HFFc6 (cell line): ENCODE measurements around the gene RSAD2. TPM values are rescaled to one million over a fixed set of nuclear protein-coding genes. Genes with fewer than 3 reads are reported as not detected.

ENCODE experiments used
- DNase-seq: peaks from one replicate; pipeline ENCODE4 v3.0.0-alpha.2; 2018
- H3K27ac Mint-ChIP-seq: 2 replicates; pipeline ENCODE4 v1.8.0; 2020; ENCODE audit warnings: mild to moderate bottlenecking, mixed read lengths
- H3K27me3 Mint-ChIP-seq: 2 replicates; pipeline ENCODE4 v1.8.0; 2021; ENCODE audit warnings: mild to moderate bottlenecking, moderate library complexity, mixed read lengths; ENCODE audit not compliant: insufficient read depth
- H3K36me3 Mint-ChIP-seq: 2 replicates; pipeline ENCODE4 v1.8.0; 2021; ENCODE audit warnings: low read depth, mixed read lengths
- H3K4me1 Mint-ChIP-seq: 2 replicates; pipeline ENCODE4 v1.8.0; 2020; ENCODE audit warnings: low read depth, mixed read lengths
- H3K4me3 Mint-ChIP-seq: 2 replicates; pipeline ENCODE4 v1.8.0; 2020; ENCODE audit warnings: mild to moderate bottlenecking, moderate library complexity, mixed read lengths
- H3K9me3 Mint-ChIP-seq: 2 replicates; pipeline ENCODE4 v1.8.0; 2020; ENCODE audit warnings: mild to moderate bottlenecking, mixed read lengths
- total RNA-seq, 6 experiments: library from RNA; stranded (reverse); fragmentation: NEBNext Ultra II Directional; extraction: Animal tissue kit (Norgen Biotek cat#: 25700); gene quantifications; 2 replicates in 1 of 6; 3 replicates in 5 of 6; pipeline ENCODE4 v1.2.3, GENCODE V29; 2021
- TF ChIP-seq, protein P1 (sequence below): fragments of 200-600 bp; sonication (generic); IDR thresholded peaks from 2 replicates; pipeline ENCODE4 v1.5.0; 2021; ENCODE audit warnings: antibody characterized with exemption, mild to moderate bottlenecking

RSAD2 gene
- total RNA-seq, 6 experiments from 2014 or later, result not detected

DNA sequence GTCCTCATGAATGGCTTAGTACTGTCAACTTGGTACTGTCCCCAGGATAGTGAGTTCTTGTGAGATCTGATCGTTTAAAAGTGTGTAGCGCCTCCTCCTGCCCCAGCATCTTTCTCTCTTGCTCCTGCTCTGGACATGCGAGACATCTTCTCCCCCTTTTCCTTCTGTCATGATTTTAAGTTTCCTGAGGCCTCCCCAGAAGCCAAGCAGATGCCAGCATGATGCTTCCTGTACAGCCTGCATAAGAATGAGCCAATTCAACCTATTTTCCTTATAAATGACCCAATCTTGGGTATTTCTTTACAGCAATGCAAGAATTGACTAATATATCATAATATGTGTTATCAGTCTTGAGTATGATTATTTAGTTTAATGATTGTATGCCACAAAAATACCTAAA lies 3.5 kb upstream of the RSAD2 start:
- Mint-ChIP-seq H3K27me3 (no peaks in the 10 kb centered on the region), H3K4me3 (no peak overlapping the region), H3K9me3 (peaks cover 8% of the 10 kb centered on the region), H3K27ac (no peak overlapping the region), H3K4me1 (no peaks in the 10 kb centered on the region), H3K36me3 (no peaks in the 10 kb centered on the region)
- DNase-seq, result no peak
- TF ChIP-seq, protein P1, sequence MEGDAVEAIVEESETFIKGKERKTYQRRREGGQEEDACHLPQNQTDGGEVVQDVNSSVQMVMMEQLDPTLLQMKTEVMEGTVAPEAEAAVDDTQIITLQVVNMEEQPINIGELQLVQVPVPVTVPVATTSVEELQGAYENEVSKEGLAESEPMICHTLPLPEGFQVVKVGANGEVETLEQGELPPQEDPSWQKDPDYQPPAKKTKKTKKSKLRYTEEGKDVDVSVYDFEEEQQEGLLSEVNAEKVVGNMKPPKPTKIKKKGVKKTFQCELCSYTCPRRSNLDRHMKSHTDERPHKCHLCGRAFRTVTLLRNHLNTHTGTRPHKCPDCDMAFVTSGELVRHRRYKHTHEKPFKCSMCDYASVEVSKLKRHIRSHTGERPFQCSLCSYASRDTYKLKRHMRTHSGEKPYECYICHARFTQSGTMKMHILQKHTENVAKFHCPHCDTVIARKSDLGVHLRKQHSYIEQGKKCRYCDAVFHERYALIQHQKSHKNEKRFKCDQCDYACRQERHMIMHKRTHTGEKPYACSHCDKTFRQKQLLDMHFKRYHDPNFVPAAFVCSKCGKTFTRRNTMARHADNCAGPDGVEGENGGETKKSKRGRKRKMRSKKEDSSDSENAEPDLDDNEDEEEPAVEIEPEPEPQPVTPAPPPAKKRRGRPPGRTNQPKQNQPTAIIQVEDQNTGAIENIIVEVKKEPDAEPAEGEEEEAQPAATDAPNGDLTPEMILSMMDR, result no peak

DNA sequence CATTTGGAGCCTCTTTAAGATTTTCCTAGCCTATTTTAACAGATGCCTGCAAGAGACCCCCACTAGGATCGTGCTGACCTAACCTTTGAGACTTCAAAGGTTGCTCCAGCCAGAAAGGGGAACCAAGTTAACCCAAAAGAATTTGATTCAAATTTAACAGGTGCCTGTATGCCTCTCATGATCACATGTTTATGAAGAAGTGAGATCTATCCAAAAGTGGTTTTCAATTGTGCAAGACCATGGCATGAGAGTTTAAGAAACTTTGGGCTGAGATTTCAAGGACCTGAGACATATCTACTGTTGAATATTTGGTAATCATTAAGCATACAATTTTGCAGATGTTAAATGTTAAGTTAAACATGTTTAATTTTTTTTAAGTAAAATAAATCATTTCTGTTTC lies 1.3 kb upstream of the RSAD2 start:
- TF ChIP-seq, protein P1, result no peak
- Mint-ChIP-seq H3K27ac (no peak overlapping the region), H3K9me3 (peaks cover 12% of the 10 kb centered on the region), H3K4me3 (no peak overlapping the region), H3K4me1 (no peaks in the 10 kb centered on the region), H3K27me3 (no peaks in the 10 kb centered on the region), H3K36me3 (no peaks in the 10 kb centered on the region)
- DNase-seq, result no peak

DNA sequence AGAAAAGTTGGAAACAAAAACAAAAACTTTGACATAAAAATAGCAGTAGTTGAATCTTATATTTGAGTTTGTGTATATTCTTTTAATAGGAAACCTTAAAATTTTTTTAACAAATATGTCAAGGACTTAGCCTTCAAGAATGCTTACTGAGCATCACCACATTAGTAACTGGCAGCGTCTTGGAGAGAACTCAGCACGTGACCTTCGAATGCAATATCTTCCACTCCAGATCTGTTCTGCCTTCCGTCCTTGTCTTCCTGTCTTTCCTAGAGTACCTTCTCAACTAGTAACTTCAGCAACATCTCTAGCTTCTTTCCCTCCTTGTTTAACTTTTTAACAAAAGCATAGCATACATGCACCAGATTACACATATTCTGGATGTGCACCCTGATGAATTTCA lies 972 bp downstream of the RSAD2 start:
- Mint-ChIP-seq H3K4me3 (no peak overlapping the region), H3K9me3 (peaks cover 21% of the 10 kb centered on the region), H3K36me3 (no peaks in the 10 kb centered on the region), H3K27me3 (no peaks in the 10 kb centered on the region; the same call in 1 of the 2 replicates), H3K27ac (no peak overlapping the region), H3K4me1 (no peaks in the 10 kb centered on the region)
- TF ChIP-seq, protein P1, result no peak
- no peak for DNase-seq

DNA sequence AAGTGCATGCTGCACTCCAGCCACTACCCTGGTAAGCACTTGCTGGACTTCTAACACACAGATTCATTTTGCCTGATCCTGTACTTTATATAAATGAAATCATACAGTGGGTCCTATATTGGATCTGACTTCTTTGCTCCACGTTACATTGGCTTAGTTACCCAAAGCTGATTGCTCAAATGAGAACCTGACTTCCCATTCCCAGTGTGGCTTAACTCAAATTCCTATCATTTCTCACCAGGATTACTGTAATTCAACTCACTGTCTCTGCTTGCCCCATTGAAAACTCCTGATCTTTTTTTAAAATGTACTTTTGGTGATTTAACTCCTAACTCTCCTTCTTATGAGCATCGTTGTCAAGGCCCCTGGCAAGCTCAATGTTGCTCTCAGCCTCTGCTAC lies 1.4 kb downstream of the RSAD2 start:
- no peak overlapping the region for H3K27ac Mint-ChIP-seq
- TF ChIP-seq, protein P1, result no peak
- H3K4me3 Mint-ChIP-seq, result no peak overlapping the region
- H3K9me3 Mint-ChIP-seq, result peaks cover 23% of the 10 kb centered on the region
- DNase-seq, result no peak
- no peaks in the 10 kb centered on the region for H3K36me3 Mint-ChIP-seq
- H3K27me3 Mint-ChIP-seq, result no peaks in the 10 kb centered on the region; the same call in 1 of the 2 replicates
- no peaks in the 10 kb centered on the region for H3K4me1 Mint-ChIP-seq

DNA sequence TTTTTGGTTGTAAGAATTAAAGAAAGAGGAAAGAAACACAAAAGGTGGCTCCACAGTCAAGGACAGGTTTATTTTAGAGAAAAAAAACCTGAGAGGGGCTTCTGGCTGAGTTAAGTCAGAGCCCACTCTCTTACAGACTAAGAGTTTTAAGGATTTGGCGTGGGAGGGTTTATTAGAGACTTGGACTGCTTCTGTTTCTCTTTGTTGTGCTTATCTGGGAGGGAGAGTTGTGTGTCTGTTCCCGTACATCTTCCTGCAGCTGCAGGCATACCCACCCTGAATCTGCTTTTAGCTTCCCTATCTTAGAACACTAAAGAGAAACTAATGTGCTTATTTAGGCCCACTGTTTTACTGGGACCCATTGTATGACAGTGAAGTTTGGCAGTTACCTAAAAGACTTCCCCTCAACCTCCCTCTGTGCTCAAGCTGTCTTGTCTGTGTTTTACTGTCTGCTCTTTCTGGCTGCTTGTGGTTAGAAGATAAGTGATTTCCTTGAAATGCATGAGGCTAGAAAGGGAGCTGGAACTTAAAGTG lies 2.7 kb downstream of the RSAD2 start:
- no peaks in the 10 kb centered on the region; the same call in 1 of the 2 replicates for H3K27me3 Mint-ChIP-seq
- TF ChIP-seq, protein P1, result no peak
- peaks cover 27% of the 10 kb centered on the region for H3K9me3 Mint-ChIP-seq
- no peak for DNase-seq
- no peak overlapping the region for H3K4me3 Mint-ChIP-seq
- H3K36me3 Mint-ChIP-seq, result no peaks in the 10 kb centered on the region
- H3K27ac Mint-ChIP-seq, result no peak overlapping the region
- H3K4me1 Mint-ChIP-seq, result no peaks in the 10 kb centered on the region

DNA sequence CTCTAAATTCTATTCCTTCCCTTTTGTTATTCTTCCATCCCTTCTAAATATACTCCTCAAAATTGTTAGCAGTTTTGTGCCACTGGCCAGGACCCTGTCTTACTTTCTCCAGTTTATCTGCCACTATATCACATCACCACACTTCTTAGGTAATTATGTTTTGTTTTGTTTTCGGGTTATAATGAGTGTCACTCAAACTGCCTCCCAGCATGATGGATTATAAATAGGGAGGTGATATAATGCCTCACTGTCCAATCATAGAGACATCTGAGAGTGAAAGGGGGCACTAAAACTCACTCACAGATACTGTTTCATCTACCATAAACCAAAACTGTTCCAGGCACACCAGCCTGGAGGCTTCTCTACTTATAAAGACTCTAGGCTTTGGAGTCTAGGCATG lies 3.5 kb downstream of the RSAD2 start:
- Mint-ChIP-seq H3K4me1 (no peaks in the 10 kb centered on the region), H3K27ac (no peak overlapping the region), H3K27me3 (no peaks in the 10 kb centered on the region; the same call in 1 of the 2 replicates), H3K9me3 (peaks cover 27% of the 10 kb centered on the region), H3K4me3 (no peak overlapping the region), H3K36me3 (no peaks in the 10 kb centered on the region)
- TF ChIP-seq, protein P1, result no peak
- DNase-seq, result no peak
